Liver (tissue), 3 donors: ENCODE results near the gene MRAP2.

Experiments used
- GABPA ChIP-seq, 2 donors: IDR thresholded peaks in 1 of 2; conservative IDR thresholded peaks in 1 of 2; 2 replicates each; pipeline ENCODE4 v1.6.1; 2016; ENCODE audit warnings: antibody characterized with exemption in 2 of 2, mild to moderate bottlenecking in 1 of 2, moderate library complexity in 1 of 2
- SP1 ChIP-seq: IDR thresholded peaks from 2 replicates; pipeline ENCODE4 v1.6.1; 2018; ENCODE audit warnings: antibody characterized with exemption, mild to moderate bottlenecking
- TF ChIP-seq, protein P1 (sequence below): fragments of 150-350 bp; IDR thresholded peaks from 2 replicates; pipeline ENCODE4 v1.5.1; 2017; ENCODE audit warnings: improper control_type of control experiment, low read depth, low read length; ENCODE audit not compliant: missing input control
- donor health status: healthy.
- donor health status: healthy.

DNA sequence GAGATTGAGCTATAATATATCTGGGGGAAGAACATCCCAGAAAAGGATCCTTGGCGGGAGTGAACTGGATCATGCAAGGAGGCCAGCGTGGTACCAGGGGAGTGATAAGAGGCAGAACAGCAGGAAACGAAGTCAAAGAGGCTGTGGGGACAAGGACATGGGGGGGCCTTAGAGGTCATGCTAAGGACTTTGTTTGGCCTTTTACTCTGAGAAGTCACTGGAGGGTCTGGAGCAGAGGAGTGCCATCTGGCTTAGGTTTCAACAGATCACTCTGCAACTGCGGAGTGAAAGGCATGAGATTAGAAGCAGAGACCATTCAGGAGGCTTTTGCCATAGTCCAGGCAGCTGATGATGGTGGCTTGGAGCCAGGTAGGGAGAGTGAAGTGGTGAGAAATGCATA is 24.3 kb downstream of the MRAP2 start:
- TF ChIP-seq, protein P1, sequence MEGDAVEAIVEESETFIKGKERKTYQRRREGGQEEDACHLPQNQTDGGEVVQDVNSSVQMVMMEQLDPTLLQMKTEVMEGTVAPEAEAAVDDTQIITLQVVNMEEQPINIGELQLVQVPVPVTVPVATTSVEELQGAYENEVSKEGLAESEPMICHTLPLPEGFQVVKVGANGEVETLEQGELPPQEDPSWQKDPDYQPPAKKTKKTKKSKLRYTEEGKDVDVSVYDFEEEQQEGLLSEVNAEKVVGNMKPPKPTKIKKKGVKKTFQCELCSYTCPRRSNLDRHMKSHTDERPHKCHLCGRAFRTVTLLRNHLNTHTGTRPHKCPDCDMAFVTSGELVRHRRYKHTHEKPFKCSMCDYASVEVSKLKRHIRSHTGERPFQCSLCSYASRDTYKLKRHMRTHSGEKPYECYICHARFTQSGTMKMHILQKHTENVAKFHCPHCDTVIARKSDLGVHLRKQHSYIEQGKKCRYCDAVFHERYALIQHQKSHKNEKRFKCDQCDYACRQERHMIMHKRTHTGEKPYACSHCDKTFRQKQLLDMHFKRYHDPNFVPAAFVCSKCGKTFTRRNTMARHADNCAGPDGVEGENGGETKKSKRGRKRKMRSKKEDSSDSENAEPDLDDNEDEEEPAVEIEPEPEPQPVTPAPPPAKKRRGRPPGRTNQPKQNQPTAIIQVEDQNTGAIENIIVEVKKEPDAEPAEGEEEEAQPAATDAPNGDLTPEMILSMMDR = no peak
- TF ChIP-seq GABPA (IDR thresholded peaks at IDR 0.05 in 1 of 2, conservative IDR thresholded peaks at IDR 0.05 in 1 of 2) (no peak), SP1 (no peak)
